SK-N-SH treated with all-trans-retinoic acid at 6 μM for 48 hours (cell line): ENCODE results near the gene MTFP1.
"Not testable (repeated sequence)": the region's sequence is repeated elsewhere in the genome, so short reads cannot be mapped to it uniquely, and the experiment has no call there.

Experiments used
- ATAC-seq: fragments of 200-7000 bp; cut with Tn5 transposase; 3 replicates; pipeline ENCODE4 v1.9.1; 2020; ENCODE audit warnings: mild to moderate bottlenecking, moderate library complexity
- ARNTL ChIP-seq: fragments of 450-650 bp; formaldehyde crosslinking; IDR thresholded peaks from 2 replicates; pipeline ENCODE4 v1.5.0; 2020; ENCODE audit warnings: low read depth, mild to moderate bottlenecking, moderate library complexity, borderline replicate concordance
- CREB5 ChIP-seq: fragments of 250-450 bp; sonication (Bioruptor Pico); IDR thresholded peaks from 2 replicates; pipeline ENCODE4 v1.5.1; 2020; ENCODE audit warnings: low read depth, mild to moderate bottlenecking, moderate library complexity
- CSDC2 ChIP-seq: fragments of 250-450 bp; sonication (Bioruptor Pico); IDR thresholded peaks from 2 replicates; pipeline ENCODE4 v1.5.0; 2020; ENCODE audit warnings: mild to moderate bottlenecking, moderate library complexity
- CSRNP3 ChIP-seq: fragments of 250-450 bp; sonication (Bioruptor Pico); IDR thresholded peaks from 2 replicates; pipeline ENCODE4 v1.5.1; 2021; ENCODE audit warnings: mild to moderate bottlenecking, moderate library complexity
- ESRRG ChIP-seq: fragments of 250-450 bp; sonication (Bioruptor Pico); IDR thresholded peaks from 2 replicates; pipeline ENCODE4 v1.6.1; 2021; ENCODE audit warnings: mild to moderate bottlenecking
- GLIS3 ChIP-seq: fragments of 250-450 bp; sonication (Bioruptor Pico); IDR thresholded peaks from 2 replicates; pipeline ENCODE4 v1.5.0; 2020; ENCODE audit warnings: mild to moderate bottlenecking, moderate library complexity
- ISL1 ChIP-seq: fragments of 250-450 bp; sonication (Bioruptor Pico); IDR thresholded peaks from 2 replicates; pipeline ENCODE4 v2.1.2; 2022; ENCODE audit warnings: mild to moderate bottlenecking, moderate library complexity
- OSR1 ChIP-seq: fragments of 250-450 bp; sonication (Bioruptor Pico); IDR thresholded peaks from 2 replicates; pipeline ENCODE4 v1.8.0; 2022; ENCODE audit warnings: moderate library complexity, mild to moderate bottlenecking, inconsistent platforms
- PATZ1 ChIP-seq: fragments of 250-450 bp; sonication (Bioruptor Pico); IDR thresholded peaks from 2 replicates; pipeline ENCODE4 v1.8.0; 2020; ENCODE audit warnings: mild to moderate bottlenecking, moderate library complexity, borderline replicate concordance
- POU6F1 ChIP-seq: fragments of 250-450 bp; sonication (Bioruptor Pico); IDR thresholded peaks from 2 replicates; pipeline ENCODE4 v1.8.0; 2021; ENCODE audit warnings: low read depth, mild to moderate bottlenecking, moderate library complexity, borderline replicate concordance
- PPARA ChIP-seq: fragments of 250-450 bp; sonication (Bioruptor Pico); IDR thresholded peaks from 2 replicates; pipeline ENCODE4 v1.5.0; 2020; ENCODE audit warnings: mild to moderate bottlenecking, borderline replicate concordance
- RARB ChIP-seq: fragments of 250-450 bp; sonication (Bioruptor Pico); IDR thresholded peaks from 2 replicates; pipeline ENCODE4 v1.8.0; 2021; ENCODE audit warnings: mild to moderate bottlenecking, moderate library complexity
- SNAI2 ChIP-seq: fragments of 250-450 bp; sonication (Bioruptor Pico); IDR thresholded peaks from 2 replicates; pipeline ENCODE4 v1.5.0; 2020; ENCODE audit warnings: mild to moderate bottlenecking, moderate library complexity
- TCF4 ChIP-seq: fragments of 250-450 bp; sonication (Bioruptor Pico); IDR thresholded peaks from 2 replicates; pipeline ENCODE4 v1.8.0; 2021; ENCODE audit warnings: mild to moderate bottlenecking, moderate library complexity, borderline replicate concordance
- TOX ChIP-seq: fragments of 250-450 bp; sonication (Bioruptor Pico); IDR thresholded peaks from 2 replicates; pipeline ENCODE4 v1.8.0; 2021; ENCODE audit warnings: mild to moderate bottlenecking, moderate library complexity, borderline replicate concordance
- TSHZ2 ChIP-seq: fragments of 250-450 bp; sonication (Bioruptor Pico); IDR thresholded peaks from 2 replicates; pipeline ENCODE4 v1.5.0; 2020; ENCODE audit warnings: mild to moderate bottlenecking, moderate library complexity
- ZC3H10 ChIP-seq: fragments of 250-450 bp; sonication (Bioruptor Pico); IDR thresholded peaks from 2 replicates; pipeline ENCODE4 v1.5.1; 2021; ENCODE audit warnings: mild to moderate bottlenecking, moderate library complexity
- ZFP30 ChIP-seq: fragments of 450-650 bp; formaldehyde crosslinking; IDR thresholded peaks from 2 replicates; pipeline ENCODE4 v1.5.0; 2022; ENCODE audit warnings: mild to moderate bottlenecking, moderate library complexity
- ZNF565 ChIP-seq: fragments of 450-650 bp; formaldehyde crosslinking; conservative IDR thresholded peaks from 2 replicates; pipeline ENCODE4 v1.5.0; 2020; ENCODE audit warnings: low read depth, mild to moderate bottlenecking, moderate library complexity
- ZNF70 ChIP-seq: fragments of 450-650 bp; formaldehyde crosslinking; IDR thresholded peaks from 2 replicates; pipeline ENCODE4 v1.5.0; 2020; ENCODE audit warnings: mild to moderate bottlenecking, moderate library complexity
- ZNF8 ChIP-seq: fragments of 450-650 bp; formaldehyde crosslinking; IDR thresholded peaks from 2 replicates; pipeline ENCODE4 v1.5.0; 2020; ENCODE audit warnings: mild to moderate bottlenecking, moderate library complexity

MTFP1 gene

GRCh38 chr22:30444632-30445437 is 19.3 kb downstream of the MTFP1 start:
- ATAC-seq = peak; percentile 80
- peak; percentile 71; the same call in 1 of the 2 replicates for TF ChIP-seq PATZ1 (CRISPR knock-in tag)
- TF ChIP-seq ISL1 (CRISPR knock-in tag) = no peak
- 0 out of 2 replicates have a peak, but pooled peaks have one; percentile 53 for TF ChIP-seq RARB (CRISPR knock-in tag)
- peak; percentile 22; the same call in 1 of the 2 replicates for TF ChIP-seq GLIS3 (CRISPR knock-in tag)

GRCh38 chr22:30445438-30446145 is 20.0 kb downstream of the MTFP1 start:
- no peak for ATAC-seq
- TF ChIP-seq PATZ1 (CRISPR knock-in tag) (no peak), ZFP30 (no peak), ZNF8 (CRISPR knock-in tag) (no peak), PPARA (no peak), TSHZ2 (CRISPR knock-in tag) (no peak), POU6F1 (CRISPR knock-in tag) (no peak), SNAI2 (CRISPR knock-in tag) (no peak), GLIS3 (CRISPR knock-in tag) (no peak), OSR1 (no peak), ZNF70 (CRISPR knock-in tag) (no peak), ZC3H10 (CRISPR knock-in tag) (no peak), ZNF565 (CRISPR knock-in tag) (no peak), TOX (CRISPR knock-in tag) (no peak), CSRNP3 (no peak)

GRCh38 chr22:30447656-30448055 is 22.1 kb downstream of the MTFP1 start:
- no peak for TF ChIP-seq ESRRG (CRISPR knock-in tag)
- TF ChIP-seq CREB5 (CRISPR knock-in tag) = no peak
- TF ChIP-seq ARNTL (CRISPR knock-in tag) = no peak
- TF ChIP-seq CSRNP3 = no peak
- TF ChIP-seq SNAI2 (CRISPR knock-in tag) = no peak
- TF ChIP-seq ZFP30 = no peak
- TF ChIP-seq ZNF565 (CRISPR knock-in tag) = no peak
- no peak for TF ChIP-seq ZNF70 (CRISPR knock-in tag)
- TF ChIP-seq TCF4 (CRISPR knock-in tag) = no peak
- no peak for TF ChIP-seq RARB (CRISPR knock-in tag)
- TF ChIP-seq CSDC2 = no peak
- no peak for TF ChIP-seq TOX (CRISPR knock-in tag)
- TF ChIP-seq ISL1 (CRISPR knock-in tag) = no peak
- no peak for ATAC-seq

GRCh38 chr22:30451488-30451887 is 25.9 kb downstream of the MTFP1 start:
- not testable (repeated sequence) for ATAC-seq
